GM12874 (cell line): ENCODE measurements around the gene DENND4A.

ENCODE experiments used
- TF ChIP-seq, protein P1 (sequence below): IDR thresholded peaks from 2 replicates; pipeline ENCODE4 v1.5.1; 2011; ENCODE audit warnings: low read depth, mild to moderate bottlenecking, control low read depth, low read length, moderate library complexity; ENCODE audit not compliant: insufficient read depth

Gene DENND4A

DNA sequence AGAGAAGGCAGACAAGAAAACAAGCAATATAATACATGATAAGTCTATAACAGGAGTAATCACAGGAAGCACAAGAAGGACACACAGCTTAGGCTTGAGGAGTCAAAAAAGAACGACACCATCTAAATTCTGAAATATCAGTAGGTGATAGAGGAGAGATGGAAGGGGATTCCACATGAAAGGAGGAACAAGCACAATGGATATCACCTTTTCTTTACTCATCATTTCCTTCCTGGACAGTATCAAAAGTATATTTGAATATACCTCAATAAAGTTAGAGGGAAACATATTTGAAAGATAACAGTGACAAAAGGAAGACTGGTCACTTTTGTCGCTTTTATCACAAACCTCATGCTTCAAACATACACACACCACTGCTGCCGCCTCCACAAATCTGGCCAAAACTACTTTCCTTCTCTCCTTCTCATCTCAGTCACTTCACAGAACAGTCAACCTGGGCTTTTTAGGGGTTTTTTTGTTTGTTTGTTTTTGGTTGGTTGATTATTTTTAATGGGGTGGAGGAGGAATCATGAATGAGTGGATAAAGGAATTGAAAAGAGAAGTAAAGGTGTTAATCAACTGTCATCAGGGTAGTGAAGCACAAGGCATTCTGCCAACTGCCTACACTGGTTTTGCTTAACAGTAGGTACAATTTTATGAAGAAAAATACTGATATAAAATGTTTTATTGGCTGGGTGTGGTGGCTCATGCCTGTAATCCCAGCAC is 18.5 kb downstream of the DENND4A start:
- TF ChIP-seq, protein P1, sequence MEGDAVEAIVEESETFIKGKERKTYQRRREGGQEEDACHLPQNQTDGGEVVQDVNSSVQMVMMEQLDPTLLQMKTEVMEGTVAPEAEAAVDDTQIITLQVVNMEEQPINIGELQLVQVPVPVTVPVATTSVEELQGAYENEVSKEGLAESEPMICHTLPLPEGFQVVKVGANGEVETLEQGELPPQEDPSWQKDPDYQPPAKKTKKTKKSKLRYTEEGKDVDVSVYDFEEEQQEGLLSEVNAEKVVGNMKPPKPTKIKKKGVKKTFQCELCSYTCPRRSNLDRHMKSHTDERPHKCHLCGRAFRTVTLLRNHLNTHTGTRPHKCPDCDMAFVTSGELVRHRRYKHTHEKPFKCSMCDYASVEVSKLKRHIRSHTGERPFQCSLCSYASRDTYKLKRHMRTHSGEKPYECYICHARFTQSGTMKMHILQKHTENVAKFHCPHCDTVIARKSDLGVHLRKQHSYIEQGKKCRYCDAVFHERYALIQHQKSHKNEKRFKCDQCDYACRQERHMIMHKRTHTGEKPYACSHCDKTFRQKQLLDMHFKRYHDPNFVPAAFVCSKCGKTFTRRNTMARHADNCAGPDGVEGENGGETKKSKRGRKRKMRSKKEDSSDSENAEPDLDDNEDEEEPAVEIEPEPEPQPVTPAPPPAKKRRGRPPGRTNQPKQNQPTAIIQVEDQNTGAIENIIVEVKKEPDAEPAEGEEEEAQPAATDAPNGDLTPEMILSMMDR = no peak

DNA sequence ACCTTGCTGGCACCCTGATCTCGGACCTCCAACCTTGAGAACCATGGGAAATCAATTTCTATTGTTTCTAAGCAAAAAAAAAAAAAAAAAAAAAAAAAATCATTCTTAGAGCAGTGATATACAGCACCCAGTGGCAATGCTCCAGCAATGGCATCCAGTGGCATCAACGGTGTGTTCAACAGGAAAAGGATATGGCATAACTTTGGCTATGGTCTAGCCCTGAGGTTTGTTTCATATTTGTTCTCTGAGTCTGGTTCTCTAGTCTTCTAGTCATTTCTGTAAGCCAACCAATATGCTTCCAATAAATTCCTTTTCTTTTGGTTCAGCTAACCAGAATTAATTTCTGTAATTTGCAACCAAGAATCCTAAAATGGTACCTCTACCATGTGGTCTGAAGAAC is 19.2 kb downstream of the DENND4A start:
- TF ChIP-seq, protein P1 = no peak

DNA sequence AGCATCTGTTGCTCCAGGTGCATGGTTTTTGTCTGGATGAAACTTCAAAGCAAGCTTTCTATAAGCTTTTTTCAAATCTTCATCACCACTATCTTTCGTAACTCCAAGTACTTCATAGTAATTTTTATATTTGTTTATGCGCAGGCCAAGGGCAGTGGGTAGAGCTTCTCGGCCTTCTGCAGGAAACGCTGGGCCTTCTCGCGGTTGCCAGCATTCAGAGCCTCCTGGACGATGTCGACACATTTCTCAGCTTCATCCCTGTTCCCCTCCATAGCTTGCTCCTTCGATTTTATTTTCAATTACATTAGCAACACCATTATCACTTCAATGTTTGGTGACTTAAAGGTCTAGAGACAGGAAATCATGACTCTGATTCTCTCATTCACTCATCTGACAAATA is 20.2 kb downstream of the DENND4A start:
- TF ChIP-seq, protein P1 = no peak

- TF ChIP-seq, protein P1 = no peak
Observed at GRCh38 chr15:65769482-65769881, 22.6 kb downstream of the DENND4A start.

DNA sequence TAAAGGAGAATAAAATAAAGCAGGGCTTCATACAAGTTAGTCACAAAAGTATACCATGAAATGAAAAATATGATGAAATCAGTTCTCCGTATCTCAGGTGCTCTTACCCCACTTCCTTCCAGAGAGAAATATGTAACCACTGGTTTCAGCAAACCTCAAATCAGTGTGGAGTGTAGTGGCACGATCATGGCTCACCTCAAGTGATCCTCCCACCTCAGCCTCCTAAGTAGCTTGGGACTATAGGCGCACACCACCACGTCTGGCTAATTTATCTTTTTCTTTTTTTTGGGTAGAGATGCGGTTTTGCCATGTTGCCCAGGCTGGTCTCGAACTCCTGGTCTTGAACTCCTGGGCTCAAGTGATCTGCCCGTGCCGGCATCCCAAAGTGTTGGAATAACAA is 24.2 kb downstream of the DENND4A start:
- TF ChIP-seq, protein P1 = no peak

DNA sequence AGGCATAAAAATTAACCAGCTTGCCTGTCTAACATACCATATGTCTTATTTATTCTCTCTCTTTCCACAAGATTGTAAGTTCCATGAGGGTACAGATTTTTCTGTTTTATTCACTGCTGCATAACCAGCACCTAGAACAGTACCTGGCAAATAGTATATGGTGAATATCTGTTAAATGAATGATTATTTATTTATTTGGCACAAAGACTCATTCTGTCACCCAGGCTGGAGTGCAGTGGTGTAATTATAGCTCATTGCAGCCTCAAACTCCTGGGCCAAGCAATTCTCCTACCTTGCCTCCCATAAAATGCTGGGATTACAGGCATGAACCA is 24.9 kb downstream of the DENND4A start:
- TF ChIP-seq, protein P1 = no peak

DNA sequence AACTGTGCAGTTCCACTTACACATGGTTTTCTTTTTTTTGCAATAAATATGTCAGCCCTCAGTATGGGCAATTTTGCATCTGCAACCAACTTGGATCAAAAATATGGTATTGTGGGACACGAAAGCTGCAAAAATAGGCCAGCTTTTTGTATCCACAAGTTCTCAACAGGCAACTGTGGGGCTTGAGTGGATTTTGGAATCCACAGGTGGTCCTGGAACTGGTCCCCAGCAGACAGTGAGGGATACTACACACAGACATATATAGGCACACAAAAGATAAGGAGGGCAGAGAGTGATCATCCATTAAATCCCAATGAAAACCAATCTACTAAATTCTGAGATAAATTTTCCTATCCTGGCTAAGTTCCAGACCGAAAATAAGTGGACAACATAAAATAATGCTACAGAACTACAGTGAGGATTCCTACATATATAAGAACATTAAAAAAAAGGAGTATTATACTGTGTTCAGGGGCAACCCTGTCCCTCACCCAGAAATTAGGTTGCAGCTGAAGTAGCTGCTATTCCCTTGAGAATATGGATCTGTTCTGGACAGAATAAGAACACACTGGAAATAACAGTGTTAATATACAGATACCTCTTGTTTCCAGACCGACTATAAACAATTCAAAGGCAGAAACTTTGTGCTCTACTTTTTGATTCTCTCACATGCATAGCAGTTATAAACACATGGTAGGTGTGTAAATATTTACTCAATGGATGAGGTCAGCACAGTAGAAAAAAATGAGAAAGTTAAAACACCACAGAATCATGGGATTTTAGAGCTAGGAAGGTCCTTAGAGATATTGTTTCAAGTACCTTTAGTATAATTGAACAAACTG is 25.4 kb downstream of the DENND4A start:
- TF ChIP-seq, protein P1 = no peak
